ENCODE measurements around the gene SDF4. TPM values are rescaled to one million over a fixed set of nuclear protein-coding genes. Genes with fewer than 3 reads are reported as not detected.

The SDF4 gene
- total and polyA plus RNA-seq, 2 of the 8 experiments (the other 6 are each of a cell fraction or from before 2014, with no cell fraction given), result 45.5 to 75.6 TPM

DNA sequence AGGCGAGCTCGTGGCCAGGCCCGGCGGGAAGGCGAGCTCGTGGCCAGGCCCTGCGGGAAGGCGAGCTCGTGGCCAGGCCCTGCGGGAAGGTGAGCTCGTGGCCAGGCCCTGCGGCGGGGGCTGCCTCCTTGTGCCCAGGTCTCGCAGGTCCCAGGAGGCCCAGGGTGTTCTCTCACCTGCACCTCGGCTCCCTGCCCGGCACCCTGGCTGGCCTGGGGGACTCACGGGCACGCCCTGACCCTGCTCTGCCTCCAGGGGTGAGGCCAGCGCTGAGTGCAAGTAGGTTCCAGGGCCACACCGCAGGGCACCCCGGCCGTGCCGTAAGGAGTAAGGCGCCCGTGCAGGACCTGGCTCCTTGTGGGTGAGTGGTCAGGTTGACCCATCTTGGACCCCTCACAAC is 4.4 kb downstream of the SDF4 start:
- H3K23me2 ChIP-seq (ENCODE audit: low read depth, low read length), result peaks cover 7% of the 10 kb centered on the region
- H3K27me3 ChIP-seq (replicated peaks in 1 of 4; ENCODE audit: control insufficient read depth in 3 of 4, extremely low read depth in 1 of 4, insufficient read depth in 3 of 4, low read length in 3 of 4), result no peaks in the 10 kb centered on the region
- H4K5ac ChIP-seq (ENCODE audit: insufficient read length, low read depth, low read length), result no peak overlapping the region
- H4K8ac ChIP-seq (ENCODE audit: extremely low read depth, insufficient read depth, low read length), result no peak overlapping the region
- H3K4ac ChIP-seq (replicated peaks; ENCODE audit: insufficient read length, low read depth, low read length), result no peak overlapping the region
- peaks cover 6 to 39% of the 10 kb centered on the region in 2 experiments; a peak in 3 of 4 replicates for H3K79me2 ChIP-seq (ENCODE audit: control insufficient read depth in 1 of 2, insufficient read depth in 2 of 2, low read length in 2 of 2)
- no peak overlapping the region for H2BK5ac ChIP-seq (ENCODE audit: low read depth, low read length)
- H3K9ac ChIP-seq (replicated peaks in 1 of 4; ENCODE audit: extremely low read depth in 1 of 4, low read depth in 3 of 4, low read length in 3 of 4), result no peak overlapping the region
- no peak overlapping the region for H3K23ac ChIP-seq (ENCODE audit: insufficient read length)
- no peak overlapping the region for H2AFZ ChIP-seq (ENCODE audit: low read length)
- H3K56ac ChIP-seq (replicated peaks; ENCODE audit: insufficient read length, low read depth, low read length), result no peak overlapping the region
- no peak overlapping the region for H3K4me3 ChIP-seq (ENCODE audit: extremely low read depth in 1 of 4, insufficient read depth in 2 of 4, low read depth in 3 of 4, low read length in 4 of 4)
- H3K4me2 ChIP-seq (ENCODE audit: insufficient read depth in 1 of 2, low read depth in 2 of 2, low read length in 2 of 2), result no peak overlapping the region
- 95% methylated on average over 24 of the region's 25 CpGs; no CpG with 5 or more reads in 1 of the 2 experiments for WGBS, 2 experiments (ENCODE audit: extremely low coverage in 1 of 2, insufficient coverage in 1 of 2, insufficient read length in 1 of 2, insufficient replicate concordance in 2 of 2, low coverage in 1 of 2, low lambda C conversion rate in 2 of 2, missing lambda C conversion rate in 1 of 2)
- no peak overlapping the region for H2BK15ac ChIP-seq (ENCODE audit: low read length)
- H3K36me3 ChIP-seq (ENCODE audit: control insufficient read depth in 2 of 4, insufficient read depth in 4 of 4, low read length in 3 of 4), result peaks cover 4 to 25% (median 14%) of the 10 kb centered on the region in 4 experiments; a peak in 7 of 8 replicates
- no peak overlapping the region for H2BK20ac ChIP-seq (ENCODE audit: low read length)
- H3K4me1 ChIP-seq (replicated peaks in 1 of 4; ENCODE audit: control insufficient read depth in 3 of 4, insufficient read depth in 4 of 4, low read length in 3 of 4), result peaks cover 0 to 3% (median 0%) of the 10 kb centered on the region in 4 experiments; a peak in 3 of 7 replicates
- no peak overlapping the region for H3K18ac ChIP-seq (ENCODE audit: extremely low read depth, low read length)
- CTCF ChIA-PET (ENCODE audit: partially characterized antibody), result interaction anchor here (0.9 to 6.2 kb wide), 6 partner anchors 10 to 194 kb away, joined by 3 to 28 read pairs (median 4); no protein-coding TSS in a partner anchor
- FAIRE-seq (no peak), DNase-seq (ENCODE audit: low read depth in 1 of 2, low spot score in 2 of 2) (no peak)
- no peak overlapping the region for H4K91ac ChIP-seq (replicated peaks; ENCODE audit: insufficient read length, low read length)
- no peak overlapping the region for H3K14ac ChIP-seq (ENCODE audit: insufficient read length)
- no peak overlapping the region for H2BK12ac ChIP-seq (ENCODE audit: low read depth, low read length)
- no peak overlapping the region for H3K27ac ChIP-seq (ENCODE audit: low read depth, low read length)
- peaks cover 37% of the 10 kb centered on the region for H3K79me1 ChIP-seq (ENCODE audit: low read depth, low read length)
- H2AK5ac ChIP-seq (ENCODE audit: low read depth, low read length), result no peak overlapping the region
- H2BK120ac ChIP-seq (replicated peaks; ENCODE audit: low read depth, low read length), result no peak overlapping the region
- POLR2A ChIA-PET (ENCODE audit: partially characterized antibody), result interaction anchor here (0.6 to 3.1 kb wide), 5 partner anchors 10 to 168 kb away, joined by 3 to 15 read pairs (median 3); no protein-coding TSS in a partner anchor
- peaks cover 5 to 31% of the 10 kb centered on the region in 2 experiments for H4K20me1 ChIP-seq (replicated peaks in 1 of 2; ENCODE audit: control insufficient read depth in 1 of 2, insufficient read depth in 2 of 2, low read length in 2 of 2)
- no peaks in the 10 kb centered on the region for H3K9me3 ChIP-seq (ENCODE audit: insufficient read depth in 2 of 2, low read depth in 1 of 2, low read length in 1 of 2)
- TF ChIP-seq CHD2 (IDR thresholded peaks at IDR 0.05; ENCODE audit: low read length) (no peak), PHF8 (conservative IDR thresholded peaks at IDR 0.05; ENCODE audit: low read depth, low read length) (no peak), SP4 (IDR thresholded peaks at IDR 0.05; ENCODE audit: low read length) (no peak), BACH1 (IDR thresholded peaks at IDR 0.05; ENCODE audit: low read length) (no peak), KDM1A (IDR thresholded peaks at IDR 0.05; ENCODE audit: borderline replicate concordance, low read length) (no peak), BCL11A (IDR thresholded peaks at IDR 0.05; ENCODE audit: low read depth in 2 of 2, low read length in 2 of 2) (no peak), JUND (IDR thresholded peaks at IDR 0.05; ENCODE audit: low read length) (no peak), RNF2 (IDR thresholded peaks at IDR 0.05; ENCODE audit: borderline replicate concordance, low read depth, low read length, missing control alignments, poor library complexity, severe bottlenecking) (no peak), NRF1 (IDR thresholded peaks at IDR 0.05; ENCODE audit: low read depth, low read length) (no peak), SP2 (IDR thresholded peaks at IDR 0.05; ENCODE audit: low read length) (no peak), ASH2L (IDR thresholded peaks at IDR 0.05; ENCODE audit: low read length) (no peak)
- TF ChIP-seq, protein P1, sequence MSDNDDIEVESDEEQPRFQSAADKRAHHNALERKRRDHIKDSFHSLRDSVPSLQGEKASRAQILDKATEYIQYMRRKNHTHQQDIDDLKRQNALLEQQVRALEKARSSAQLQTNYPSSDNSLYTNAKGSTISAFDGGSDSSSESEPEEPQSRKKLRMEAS (IDR thresholded peaks at IDR 0.05), result no peak

Measured in H1 (cell line).